22Rv1 (cell line): Measurements from ENCODE around the gene DHX36.

Experiments
- H3K27ac ChIP-seq: fragments of 450-650 bp; 2 replicates; pipeline ENCODE4 v1.5.1; 2017
- ZFX ChIP-seq: fragments of 450-650 bp; IDR thresholded peaks from 2 replicates; pipeline ENCODE4 v1.6.1; 2017; ENCODE audit warnings: antibody characterized with exemption, borderline replicate concordance
- TF ChIP-seq, protein P1 (sequence below): fragments of 450-650 bp; IDR thresholded peaks from 2 replicates; pipeline ENCODE4 v1.5.1; 2017; ENCODE audit warnings: mild to moderate bottlenecking

Gene DHX36

DNA sequence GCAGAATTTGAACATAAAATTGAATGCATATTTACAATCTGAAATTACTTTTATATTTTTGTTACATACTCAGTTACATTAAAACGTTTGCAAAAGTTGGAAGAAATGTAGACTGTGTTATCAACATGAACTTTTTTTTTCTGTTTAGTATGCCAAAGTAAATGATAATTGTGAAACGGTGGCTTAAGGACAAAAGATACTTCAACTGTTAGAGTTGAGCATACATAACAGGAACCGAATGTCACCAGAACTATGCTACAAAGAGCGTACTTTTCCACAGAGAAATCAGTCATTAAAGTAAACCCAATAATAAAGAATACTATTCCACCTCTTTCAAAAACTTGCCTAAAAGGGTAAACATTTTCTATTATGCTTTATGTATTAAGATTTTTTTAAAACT is 14.3 kb upstream of the DHX36 start:
- TF ChIP-seq, protein P1, sequence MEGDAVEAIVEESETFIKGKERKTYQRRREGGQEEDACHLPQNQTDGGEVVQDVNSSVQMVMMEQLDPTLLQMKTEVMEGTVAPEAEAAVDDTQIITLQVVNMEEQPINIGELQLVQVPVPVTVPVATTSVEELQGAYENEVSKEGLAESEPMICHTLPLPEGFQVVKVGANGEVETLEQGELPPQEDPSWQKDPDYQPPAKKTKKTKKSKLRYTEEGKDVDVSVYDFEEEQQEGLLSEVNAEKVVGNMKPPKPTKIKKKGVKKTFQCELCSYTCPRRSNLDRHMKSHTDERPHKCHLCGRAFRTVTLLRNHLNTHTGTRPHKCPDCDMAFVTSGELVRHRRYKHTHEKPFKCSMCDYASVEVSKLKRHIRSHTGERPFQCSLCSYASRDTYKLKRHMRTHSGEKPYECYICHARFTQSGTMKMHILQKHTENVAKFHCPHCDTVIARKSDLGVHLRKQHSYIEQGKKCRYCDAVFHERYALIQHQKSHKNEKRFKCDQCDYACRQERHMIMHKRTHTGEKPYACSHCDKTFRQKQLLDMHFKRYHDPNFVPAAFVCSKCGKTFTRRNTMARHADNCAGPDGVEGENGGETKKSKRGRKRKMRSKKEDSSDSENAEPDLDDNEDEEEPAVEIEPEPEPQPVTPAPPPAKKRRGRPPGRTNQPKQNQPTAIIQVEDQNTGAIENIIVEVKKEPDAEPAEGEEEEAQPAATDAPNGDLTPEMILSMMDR = no peak
- TF ChIP-seq ZFX = no peak
- H3K27ac ChIP-seq = no peak overlapping the region

DNA sequence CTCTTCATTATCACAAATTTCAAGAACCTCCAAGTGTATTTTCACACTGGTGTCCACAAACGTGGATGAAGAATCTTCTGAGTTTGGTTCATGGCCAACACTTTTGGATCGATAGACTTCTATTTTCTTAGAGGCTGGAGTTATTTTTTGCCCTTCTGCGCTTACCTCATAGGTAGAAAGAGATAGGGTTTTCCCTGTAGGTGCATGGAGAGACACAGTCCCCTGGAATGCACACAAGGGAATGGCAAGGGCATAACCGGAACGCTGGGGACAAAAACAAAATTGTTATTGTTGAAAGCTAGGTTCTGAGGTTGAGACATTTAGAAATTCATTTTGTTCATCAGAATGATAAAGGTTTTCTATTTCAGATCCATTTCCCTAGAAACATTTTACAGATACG is 13.7 kb upstream of the DHX36 start:
- H3K27ac ChIP-seq = no peak overlapping the region
- TF ChIP-seq, protein P1 = no peak
- no peak for TF ChIP-seq ZFX

DNA sequence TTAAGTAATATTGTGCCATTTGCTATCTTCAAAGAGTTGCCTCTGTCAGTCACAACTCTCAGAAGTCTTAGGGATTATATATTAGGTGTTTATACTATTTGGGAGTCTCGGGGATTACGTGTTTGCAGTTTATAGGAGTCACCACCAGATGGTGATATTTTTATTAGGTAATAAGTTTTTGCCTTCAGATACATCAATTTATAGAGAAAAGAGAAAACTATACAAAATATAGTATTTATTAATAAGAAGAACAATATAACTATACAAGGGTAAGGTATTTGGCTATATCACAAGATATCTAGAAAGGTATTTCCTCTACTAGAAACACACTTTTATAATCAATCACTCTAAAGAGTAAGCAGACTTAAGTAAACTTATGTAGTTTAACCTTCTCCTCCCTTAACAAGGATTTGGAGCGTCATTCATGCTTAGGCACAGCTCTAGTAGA is 10.7 kb upstream of the DHX36 start:
- TF ChIP-seq, protein P1 = peak; percentile 72
- no peak for TF ChIP-seq ZFX

DNA sequence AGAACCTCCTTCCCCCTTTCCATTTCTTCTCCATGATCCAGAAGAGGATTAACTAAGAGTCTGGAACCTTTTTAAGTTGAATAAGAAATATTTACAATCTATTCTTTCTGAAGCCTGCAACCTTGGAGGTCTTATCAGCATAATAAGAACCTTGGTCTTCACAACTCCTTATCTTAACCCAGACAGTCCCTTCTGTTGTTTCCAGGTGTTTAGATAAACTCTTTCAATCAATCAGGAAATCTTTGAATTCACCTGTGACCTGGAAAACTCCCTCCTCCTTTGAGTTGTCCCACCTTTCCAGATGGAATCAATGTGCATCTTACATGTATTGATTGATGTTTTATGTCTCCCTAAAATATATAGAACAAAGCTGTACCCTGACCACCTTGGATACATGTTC is 3.6 kb upstream of the DHX36 start:
- H3K27ac ChIP-seq = no peak overlapping the region

More for the DNA sequence above, 10.7 kb upstream of the DHX36 start:
- peak overlapping the region; percentile 22; the same call in 1 of the 2 replicates for H3K27ac ChIP-seq

DNA sequence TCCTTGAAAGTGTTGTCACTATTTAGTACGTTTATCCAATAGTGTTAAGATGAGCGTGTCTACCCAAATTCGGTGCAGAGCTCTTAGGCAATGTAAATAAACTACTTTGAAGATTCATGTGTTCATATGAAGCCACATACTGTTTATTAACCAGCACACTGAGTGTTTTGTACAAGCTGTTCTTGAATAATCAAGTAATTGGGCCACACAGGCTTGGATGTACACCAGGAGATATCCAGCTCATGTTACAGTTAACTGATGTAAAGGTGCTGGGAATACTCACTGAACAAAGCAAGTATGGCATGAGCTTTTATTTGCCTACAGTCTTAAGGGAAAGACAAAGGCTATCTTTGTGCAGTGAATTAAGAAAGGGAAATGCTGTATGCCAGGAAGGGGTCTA is 632 bp upstream of the DHX36 start:
- peak overlapping the region; percentile 94 for H3K27ac ChIP-seq
- no peak for TF ChIP-seq ZFX
- TF ChIP-seq, protein P1 = no peak

More for the DNA sequence above, 3.6 kb upstream of the DHX36 start:
- TF ChIP-seq, protein P1 = no peak
- no peak for TF ChIP-seq ZFX

DNA sequence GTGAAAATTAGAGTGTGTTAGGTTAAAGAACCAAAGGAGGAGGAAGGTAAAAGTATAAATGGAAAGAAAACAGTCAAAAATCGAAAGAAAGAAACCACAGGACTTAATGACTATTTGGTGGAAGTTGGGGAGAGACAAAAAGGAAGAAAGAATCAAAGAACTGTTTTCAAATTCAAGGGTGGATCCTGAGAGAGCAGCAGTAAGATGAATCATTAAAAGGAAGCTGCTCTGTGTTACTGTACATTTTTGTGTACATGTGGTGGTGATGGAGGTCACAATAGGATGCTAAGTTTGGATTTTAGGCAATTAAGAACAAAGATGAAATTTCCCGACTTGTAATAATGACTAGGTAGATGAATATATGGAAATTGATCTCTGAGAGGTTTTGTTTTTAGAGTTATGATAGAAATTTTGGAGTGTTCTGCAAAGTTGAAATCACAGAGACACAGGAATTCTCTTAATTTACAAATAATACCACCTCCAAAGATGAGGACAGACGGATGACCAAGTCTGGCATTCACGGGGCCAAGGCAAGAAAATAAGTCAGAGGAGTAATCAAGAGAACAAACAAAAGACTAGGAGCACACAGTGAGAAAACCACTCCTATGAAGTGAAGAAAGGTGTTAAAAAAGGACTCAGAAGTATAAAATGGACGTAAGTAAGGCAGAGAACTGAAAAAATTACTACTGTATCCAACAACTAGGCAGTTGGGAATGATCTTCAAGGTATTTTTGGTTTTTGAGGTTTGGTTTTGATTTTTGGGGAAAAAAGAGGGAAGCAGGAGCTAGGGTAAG is 7.1 kb downstream of the DHX36 start:
- H3K27ac ChIP-seq = no peak overlapping the region
- no peak for TF ChIP-seq ZFX
- TF ChIP-seq, protein P1 = no peak

DNA sequence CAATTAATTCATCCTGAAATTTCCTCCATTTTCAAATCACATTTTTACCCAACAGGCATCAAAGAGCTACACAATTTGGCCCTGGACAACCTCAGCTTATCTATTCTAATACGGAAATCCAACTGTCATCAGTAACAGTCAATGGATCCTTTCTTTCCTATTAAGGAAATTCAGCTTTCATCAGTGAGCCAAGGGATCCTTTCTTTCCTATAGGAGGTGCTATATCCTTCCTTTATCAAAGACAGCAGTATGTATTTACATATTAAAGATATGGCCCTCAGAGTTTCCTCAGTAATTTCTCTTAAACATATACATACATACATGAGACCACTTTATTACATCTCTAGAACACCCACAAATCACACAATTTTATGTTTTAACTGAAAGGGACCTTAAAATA is 10.1 kb downstream of the DHX36 start:
- TF ChIP-seq ZFX = no peak
- TF ChIP-seq, protein P1 = peak; percentile 14; the same call in 1 of the 2 replicates
- H3K27ac ChIP-seq = no peak overlapping the region
